Osteocyte (in vitro differentiated cells): ENCODE data around the gene HTR1D. TPM values are rescaled to one million over a fixed set of nuclear protein-coding genes. Genes with fewer than 3 reads are reported as not detected.

Source experiments
- DNase-seq: peaks from one replicate; pipeline ENCODE4 v3.0.0; 2021; ENCODE audit warnings: mixed read lengths; ENCODE audit not compliant: unreplicated experiment; ENCODE audit errors: extremely low spot score
- H3K27ac Mint-ChIP-seq: one replicate; pipeline ENCODE4 v1.8.0; 2021; ENCODE audit warnings: mild to moderate bottlenecking, mixed read lengths; ENCODE audit not compliant: unreplicated experiment
- H3K27me3 Mint-ChIP-seq: one replicate; pipeline ENCODE4 v1.8.0; 2021; ENCODE audit warnings: mixed read lengths; ENCODE audit not compliant: unreplicated experiment
- H3K36me3 Mint-ChIP-seq: one replicate; pipeline ENCODE4 v1.8.0; 2021; ENCODE audit warnings: mixed read lengths; ENCODE audit not compliant: unreplicated experiment
- H3K4me1 Mint-ChIP-seq: one replicate; pipeline ENCODE4 v1.8.0; 2021; ENCODE audit warnings: mixed read lengths; ENCODE audit not compliant: unreplicated experiment
- H3K4me3 Mint-ChIP-seq: one replicate; pipeline ENCODE4 v1.8.0; 2021; ENCODE audit warnings: mild to moderate bottlenecking, moderate library complexity, mixed read lengths; ENCODE audit not compliant: unreplicated experiment
- H3K9me3 Mint-ChIP-seq: one replicate; pipeline ENCODE4 v1.8.0; 2021; ENCODE audit warnings: mixed read lengths; ENCODE audit not compliant: unreplicated experiment
- total RNA-seq: library from RNA; stranded (reverse); gene quantifications from 2 replicates; pipeline ENCODE4 v1.2.1, GENCODE V29; 2021
- TF ChIP-seq, protein P1 (sequence below): fragments of 200-600 bp; sonication (generic); IDR thresholded peaks from 2 replicates; pipeline ENCODE4 v1.5.0; 2021; ENCODE audit warnings: antibody characterized with exemption, mild to moderate bottlenecking, moderate library complexity

The HTR1D gene
- total RNA-seq, 1 donor from 2014 or later, result 1.2 TPM

DNA sequence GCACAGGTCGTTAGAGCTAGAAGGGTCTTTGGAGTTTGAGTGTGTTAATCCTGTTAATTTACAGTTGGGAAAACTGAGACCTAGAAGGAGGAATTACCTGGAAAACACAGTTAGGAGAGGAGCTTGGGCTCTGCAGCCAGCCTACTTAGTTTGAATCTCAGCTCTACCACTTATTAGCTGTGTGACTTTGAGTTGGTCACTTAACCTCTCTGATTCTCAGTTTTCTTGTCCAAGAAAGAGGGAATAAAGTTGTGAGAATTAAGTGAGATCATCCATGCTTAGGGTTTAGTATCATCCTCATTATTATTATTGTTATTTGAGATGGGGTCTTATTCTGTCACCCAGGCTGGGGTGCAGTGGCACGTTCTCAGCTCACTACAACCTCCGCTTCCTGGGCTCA is 5.4 kb upstream of the HTR1D start:
- Mint-ChIP-seq H3K36me3 (peaks cover 3% of the 10 kb centered on the region), H3K27me3 (peaks cover 2% of the 10 kb centered on the region), H3K27ac (no peak overlapping the region), H3K9me3 (no peaks in the 10 kb centered on the region), H3K4me1 (peaks cover 10% of the 10 kb centered on the region), H3K4me3 (no peak overlapping the region)
- no peak for DNase-seq
- TF ChIP-seq, protein P1, sequence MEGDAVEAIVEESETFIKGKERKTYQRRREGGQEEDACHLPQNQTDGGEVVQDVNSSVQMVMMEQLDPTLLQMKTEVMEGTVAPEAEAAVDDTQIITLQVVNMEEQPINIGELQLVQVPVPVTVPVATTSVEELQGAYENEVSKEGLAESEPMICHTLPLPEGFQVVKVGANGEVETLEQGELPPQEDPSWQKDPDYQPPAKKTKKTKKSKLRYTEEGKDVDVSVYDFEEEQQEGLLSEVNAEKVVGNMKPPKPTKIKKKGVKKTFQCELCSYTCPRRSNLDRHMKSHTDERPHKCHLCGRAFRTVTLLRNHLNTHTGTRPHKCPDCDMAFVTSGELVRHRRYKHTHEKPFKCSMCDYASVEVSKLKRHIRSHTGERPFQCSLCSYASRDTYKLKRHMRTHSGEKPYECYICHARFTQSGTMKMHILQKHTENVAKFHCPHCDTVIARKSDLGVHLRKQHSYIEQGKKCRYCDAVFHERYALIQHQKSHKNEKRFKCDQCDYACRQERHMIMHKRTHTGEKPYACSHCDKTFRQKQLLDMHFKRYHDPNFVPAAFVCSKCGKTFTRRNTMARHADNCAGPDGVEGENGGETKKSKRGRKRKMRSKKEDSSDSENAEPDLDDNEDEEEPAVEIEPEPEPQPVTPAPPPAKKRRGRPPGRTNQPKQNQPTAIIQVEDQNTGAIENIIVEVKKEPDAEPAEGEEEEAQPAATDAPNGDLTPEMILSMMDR, result no peak

DNA sequence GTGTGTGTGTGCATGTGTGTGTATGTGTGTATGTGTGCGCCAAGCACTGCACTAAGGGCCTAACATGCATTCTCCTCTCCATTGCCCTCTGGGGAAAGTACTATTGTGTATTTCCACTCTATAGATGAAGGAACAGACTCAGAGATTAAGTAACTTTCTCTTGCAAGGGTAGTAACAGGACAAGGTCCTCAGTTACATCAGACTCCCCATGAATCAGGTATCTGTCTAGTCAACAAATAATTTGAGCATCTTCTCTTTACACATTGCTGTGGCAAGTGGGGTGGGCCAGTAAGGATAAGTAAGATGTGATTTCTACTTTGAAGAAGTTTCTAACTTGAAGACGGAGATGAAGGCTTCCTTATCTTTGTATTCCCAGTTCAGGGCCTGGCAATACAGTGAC is 5.0 kb upstream of the HTR1D start:
- no peaks in the 10 kb centered on the region for H3K9me3 Mint-ChIP-seq
- TF ChIP-seq, protein P1, result no peak
- peaks cover 10% of the 10 kb centered on the region for H3K4me1 Mint-ChIP-seq
- no peak overlapping the region for H3K27ac Mint-ChIP-seq
- H3K4me3 Mint-ChIP-seq, result no peak overlapping the region
- H3K36me3 Mint-ChIP-seq, result peaks cover 3% of the 10 kb centered on the region
- peaks cover 3% of the 10 kb centered on the region for H3K27me3 Mint-ChIP-seq
- DNase-seq, result no peak

DNA sequence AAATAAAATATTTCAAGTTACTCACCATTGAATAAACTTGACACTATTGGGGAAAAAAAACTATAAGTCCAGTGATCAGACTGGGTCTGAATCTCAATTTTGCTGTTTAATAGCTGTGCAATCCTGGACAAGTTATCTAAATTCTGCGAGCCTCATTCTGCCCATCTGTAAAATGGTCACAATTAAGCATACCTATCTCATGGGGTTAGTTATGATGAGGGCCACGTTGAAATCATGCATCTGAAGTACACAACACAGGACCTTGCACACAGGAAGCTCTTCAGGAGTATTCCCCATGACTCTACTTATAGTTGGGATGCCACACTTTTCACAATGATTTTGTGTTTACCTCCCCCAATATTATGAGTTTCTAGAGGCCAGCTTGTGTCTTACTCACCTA is 3.8 kb upstream of the HTR1D start:
- H3K9me3 Mint-ChIP-seq, result no peaks in the 10 kb centered on the region
- peaks cover 13% of the 10 kb centered on the region for H3K4me1 Mint-ChIP-seq
- no peak overlapping the region for H3K27ac Mint-ChIP-seq
- TF ChIP-seq, protein P1, result no peak
- peaks cover 3% of the 10 kb centered on the region for H3K36me3 Mint-ChIP-seq
- no peak for DNase-seq
- no peak overlapping the region for H3K4me3 Mint-ChIP-seq
- peaks cover 3% of the 10 kb centered on the region for H3K27me3 Mint-ChIP-seq

DNA sequence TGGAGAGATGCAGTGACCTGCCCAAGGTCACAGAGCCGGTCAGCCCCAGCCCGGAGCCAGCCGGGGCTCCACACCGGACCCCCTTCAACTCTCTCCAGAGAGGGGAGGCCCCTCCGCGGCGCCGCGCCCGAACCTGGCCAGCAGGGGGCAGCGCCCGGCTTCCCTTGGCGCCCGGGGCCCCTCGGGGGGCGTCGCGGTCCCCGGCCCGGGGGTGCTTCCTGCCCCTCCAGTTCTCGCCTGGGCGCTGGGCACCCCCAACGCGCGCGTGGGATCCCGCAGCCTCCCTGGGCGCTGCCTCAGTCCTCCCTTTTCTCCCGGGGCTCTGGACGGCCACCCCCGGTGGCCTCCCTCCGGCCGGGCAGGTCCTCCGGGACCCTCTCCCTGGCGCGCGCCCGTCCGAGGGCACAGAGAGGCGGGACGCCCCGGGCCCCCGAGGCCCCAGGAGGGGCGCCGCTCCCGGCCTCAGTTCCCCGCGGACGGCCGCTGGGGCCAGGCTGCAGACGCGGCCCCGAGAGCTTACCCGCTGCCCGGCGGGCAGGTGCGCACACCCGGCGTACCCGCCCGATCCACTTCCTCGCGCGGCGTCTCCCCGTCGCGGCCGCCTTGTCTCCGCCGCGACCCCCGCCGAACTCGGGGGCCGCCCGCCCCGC is 406 bp downstream of the HTR1D start:
- no peak overlapping the region for H3K27ac Mint-ChIP-seq
- peaks cover 2% of the 10 kb centered on the region for H3K36me3 Mint-ChIP-seq
- peak overlapping the region; percentile 68 for H3K4me3 Mint-ChIP-seq
- TF ChIP-seq, protein P1, result peak; percentile 84
- peak; percentile 86 for DNase-seq
- peaks cover 3% of the 10 kb centered on the region for H3K27me3 Mint-ChIP-seq
- H3K9me3 Mint-ChIP-seq, result no peaks in the 10 kb centered on the region
- peaks cover 13% of the 10 kb centered on the region for H3K4me1 Mint-ChIP-seq

DNA sequence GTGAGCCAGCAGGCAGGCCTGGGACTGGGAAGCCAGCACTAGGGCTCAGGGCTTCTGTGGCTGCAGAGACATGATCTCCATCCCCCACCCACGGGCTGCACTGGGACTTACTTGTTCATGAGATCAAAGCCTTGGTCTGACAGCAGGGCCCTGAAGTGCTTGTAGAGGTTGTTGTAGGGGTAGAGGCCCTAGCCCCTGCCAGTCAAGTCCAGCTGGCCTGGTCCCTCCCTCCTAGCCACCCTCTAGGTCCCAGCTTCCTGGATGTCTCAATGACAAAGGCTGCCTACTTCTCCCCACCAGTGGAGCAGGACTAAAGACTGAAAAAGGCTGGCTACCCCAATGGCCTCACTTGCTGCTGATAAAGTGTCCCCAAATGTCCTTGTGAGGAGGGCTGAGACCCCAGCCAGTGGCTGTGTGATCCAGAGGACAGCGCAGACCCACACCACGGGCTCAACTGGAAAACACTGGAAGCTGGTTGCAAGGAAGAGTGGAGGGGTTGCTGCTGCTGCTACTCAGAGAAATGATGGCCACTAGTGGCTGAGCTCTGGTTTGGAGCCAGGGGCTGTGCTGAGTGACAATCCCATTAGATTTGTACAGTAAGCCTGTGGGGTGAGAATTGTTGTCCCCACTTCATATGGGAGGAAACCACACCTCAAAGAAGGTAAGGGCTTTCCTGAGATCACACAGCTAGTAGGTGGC is 1.4 kb downstream of the HTR1D start:
- Mint-ChIP-seq H3K36me3 (peaks cover 2% of the 10 kb centered on the region), H3K9me3 (no peaks in the 10 kb centered on the region), H3K27me3 (peaks cover 3% of the 10 kb centered on the region), H3K27ac (no peak overlapping the region), H3K4me3 (peak overlapping the region; percentile 54), H3K4me1 (peaks cover 13% of the 10 kb centered on the region)
- no peak for DNase-seq
- TF ChIP-seq, protein P1, result no peak
